Activated CD4-positive, alpha-beta T cell treated with anti-CD3 and anti-CD28 coated beads for 4 hours (primary cell): ENCODE data around the gene CEACAM19.

Experiments used
- DNase-seq, 2 donors: peaks; one replicate each; pipeline ENCODE4 v3.0.0-alpha.2; 2020

Gene CEACAM19

GRCh38 chr19:44723952-44724319, 52.7 kb downstream of the CEACAM19 start:
- DNase-seq, result peak; percentile 71 to 78

GRCh38 chr19:44725251-44725650, 54.0 kb downstream of the CEACAM19 start:
- DNase-seq, result no peak

GRCh38 chr19:44725684-44726083, 54.4 kb downstream of the CEACAM19 start:
- DNase-seq, result no peak

- no peak for DNase-seq
Observed at GRCh38 chr19:44726465-44726864, 55.2 kb downstream of the CEACAM19 start.

- no peak for DNase-seq
Observed at GRCh38 chr19:44728178-44728577, 56.9 kb downstream of the CEACAM19 start.

- no peak for DNase-seq
Observed at GRCh38 chr19:44729516-44730033, 58.3 kb downstream of the CEACAM19 start.

GRCh38 chr19:44731081-44731480, 59.8 kb downstream of the CEACAM19 start:
- DNase-seq, result no peak

GRCh38 chr19:44731622-44732021, 60.3 kb downstream of the CEACAM19 start:
- DNase-seq, result no peak

GRCh38 chr19:44732235-44733014, 61.1 kb downstream of the CEACAM19 start:
- no peak for DNase-seq
